ENCODE measurements around the gene PPP1R12B. TPM values are rescaled to one million over a fixed set of nuclear protein-coding genes. Genes with fewer than 3 reads are reported as not detected.

Gene PPP1R12B
- total RNA-seq, 2 experiments from 2014 or later, result 19.1 to 23.5 TPM

DNA sequence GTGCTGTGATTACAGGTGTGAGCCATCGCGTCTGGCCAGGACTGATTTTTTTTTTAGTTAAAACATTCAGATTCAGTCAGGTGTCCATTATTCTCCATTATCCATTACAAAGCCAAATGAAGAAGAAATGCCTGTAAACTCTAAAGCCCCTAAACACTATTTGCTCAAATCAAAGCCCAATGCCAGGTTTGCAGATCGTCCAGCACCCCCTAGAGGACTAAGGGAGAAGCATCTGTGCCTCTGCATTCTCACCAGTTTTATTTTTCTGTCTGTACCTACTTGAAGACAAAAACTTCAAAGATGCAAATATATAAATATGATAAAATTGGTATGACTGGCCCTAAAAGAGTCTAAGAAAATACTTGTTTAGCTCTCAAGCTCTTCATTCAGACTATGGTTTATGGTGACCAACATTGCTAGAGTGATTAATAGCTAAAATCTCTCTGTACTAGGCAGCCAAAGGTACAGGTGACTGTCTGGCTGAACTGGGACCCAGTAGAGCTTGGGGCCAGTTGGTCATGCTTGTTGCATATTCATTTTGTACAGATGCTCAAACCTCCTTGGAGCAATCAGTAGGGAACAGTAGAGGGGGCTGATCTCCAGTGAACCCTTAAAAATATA lies 223.3 kb downstream of the PPP1R12B start:
- Histone ChIP-seq H4K20me1 (ENCODE audit: insufficient read depth, low read length) (no peaks in the 10 kb centered on the region), H3K27ac (ENCODE audit: low read depth, low read length, poor library complexity, severe bottlenecking) (no peak overlapping the region), H3K9me3 (ENCODE audit: low read length) (no peaks in the 10 kb centered on the region), H3K4me2 (ENCODE audit: low read length) (no peak overlapping the region), H3K4me1 (ENCODE audit: insufficient read depth, low read length, poor library complexity, severe bottlenecking) (no peaks in the 10 kb centered on the region), H3K79me2 (ENCODE audit: insufficient read depth, low read depth, low read length) (no peaks in the 10 kb centered on the region), H3K9me2 (ENCODE audit: insufficient read depth, low read length) (no peaks in the 10 kb centered on the region), H3K4me3 (ENCODE audit: low read depth, low read length, poor library complexity, severe bottlenecking) (no peak overlapping the region), H2AFZ (ENCODE audit: low read length) (no peak overlapping the region), H3K36me3 (ENCODE audit: insufficient read depth, low read length) (no peaks in the 10 kb centered on the region)
- ChIA-PET CTCF (ENCODE audit: unreplicated experiment) (interaction anchor here (0.6 kb wide), 1 partner anchor 393 kb away, joined by 3 read pairs; no protein-coding TSS in a partner anchor), POLR2A (interaction anchor here (0.6 kb wide), 2 partner anchors 177 to 206 kb away, joined by 4 to 5 read pairs; no protein-coding TSS in a partner anchor)
- peak; percentile 59 for DNase-seq (ENCODE audit: low spot score)
- no TSS peak for BruUV-seq (replicated peaks)
- intact Hi-C loops (cut with micrococcal nuclease; ENCODE audit: unreplicated experiment), result loop anchor here (1.0 to 5.0 kb wide), 3 partner anchors 71 to 229 kb away; no protein-coding TSS in a partner anchor
- TF ChIP-seq EZH2phosphoT487 (IDR thresholded peaks at IDR 0.05; ENCODE audit: borderline replicate concordance, low read depth, low read length), result no peak
- TF ChIP-seq, protein P1, sequence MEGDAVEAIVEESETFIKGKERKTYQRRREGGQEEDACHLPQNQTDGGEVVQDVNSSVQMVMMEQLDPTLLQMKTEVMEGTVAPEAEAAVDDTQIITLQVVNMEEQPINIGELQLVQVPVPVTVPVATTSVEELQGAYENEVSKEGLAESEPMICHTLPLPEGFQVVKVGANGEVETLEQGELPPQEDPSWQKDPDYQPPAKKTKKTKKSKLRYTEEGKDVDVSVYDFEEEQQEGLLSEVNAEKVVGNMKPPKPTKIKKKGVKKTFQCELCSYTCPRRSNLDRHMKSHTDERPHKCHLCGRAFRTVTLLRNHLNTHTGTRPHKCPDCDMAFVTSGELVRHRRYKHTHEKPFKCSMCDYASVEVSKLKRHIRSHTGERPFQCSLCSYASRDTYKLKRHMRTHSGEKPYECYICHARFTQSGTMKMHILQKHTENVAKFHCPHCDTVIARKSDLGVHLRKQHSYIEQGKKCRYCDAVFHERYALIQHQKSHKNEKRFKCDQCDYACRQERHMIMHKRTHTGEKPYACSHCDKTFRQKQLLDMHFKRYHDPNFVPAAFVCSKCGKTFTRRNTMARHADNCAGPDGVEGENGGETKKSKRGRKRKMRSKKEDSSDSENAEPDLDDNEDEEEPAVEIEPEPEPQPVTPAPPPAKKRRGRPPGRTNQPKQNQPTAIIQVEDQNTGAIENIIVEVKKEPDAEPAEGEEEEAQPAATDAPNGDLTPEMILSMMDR (conservative IDR thresholded peaks at IDR 0.05; ENCODE audit: low read length), result peak; percentile 95

DNA sequence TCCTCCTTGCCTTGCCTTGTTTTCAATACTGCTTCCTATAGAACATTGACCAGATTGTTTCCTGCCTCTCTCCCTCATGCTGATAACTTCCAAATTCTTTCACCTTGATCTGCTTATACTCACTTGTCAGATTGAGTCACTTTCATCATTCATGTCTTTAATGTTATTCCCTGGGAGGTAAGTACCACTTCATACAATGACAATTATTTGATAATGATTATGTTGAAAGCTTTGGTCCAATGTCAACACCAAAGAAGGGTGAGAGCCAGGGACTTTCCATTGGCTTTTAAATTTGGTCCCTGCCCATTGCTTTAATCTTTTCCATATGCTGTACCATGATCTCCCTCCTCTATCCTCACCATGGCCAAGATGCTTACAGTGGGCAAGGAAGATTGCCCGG lies 224.4 kb downstream of the PPP1R12B start:
- no peak for TF ChIP-seq EZH2phosphoT487 (IDR thresholded peaks at IDR 0.05; ENCODE audit: borderline replicate concordance, low read depth, low read length)
- TF ChIP-seq, protein P1 (conservative IDR thresholded peaks at IDR 0.05; ENCODE audit: low read length), result no peak
- ChIA-PET CTCF (ENCODE audit: unreplicated experiment) (no interaction called here), POLR2A (interaction anchor here (1.2 kb wide), 1 partner anchor 11 kb away, joined by 10 read pairs; no protein-coding TSS in a partner anchor)
- H4K20me1 ChIP-seq (ENCODE audit: insufficient read depth, low read length), result no peaks in the 10 kb centered on the region
- no peaks in the 10 kb centered on the region for H3K9me3 ChIP-seq (ENCODE audit: low read length)
- intact Hi-C loops (cut with micrococcal nuclease; ENCODE audit: unreplicated experiment), result loop anchor here (5.0 kb wide), 1 partner anchor 111 kb away; no protein-coding TSS in a partner anchor
- H3K36me3 ChIP-seq (ENCODE audit: insufficient read depth, low read length), result no peaks in the 10 kb centered on the region
- H3K9me2 ChIP-seq (ENCODE audit: insufficient read depth, low read length), result no peaks in the 10 kb centered on the region
- H2AFZ ChIP-seq (ENCODE audit: low read length), result no peak overlapping the region
- H3K79me2 ChIP-seq (ENCODE audit: insufficient read depth, low read depth, low read length), result no peaks in the 10 kb centered on the region
- H3K4me1 ChIP-seq (ENCODE audit: insufficient read depth, low read length, poor library complexity, severe bottlenecking), result no peaks in the 10 kb centered on the region
- no peak overlapping the region for H3K4me2 ChIP-seq (ENCODE audit: low read length)
- BruUV-seq (replicated peaks), result no TSS peak
- H3K4me3 ChIP-seq (ENCODE audit: low read depth, low read length, poor library complexity, severe bottlenecking), result no peak overlapping the region
- no peak overlapping the region for H3K27ac ChIP-seq (ENCODE audit: low read depth, low read length, poor library complexity, severe bottlenecking)
- no peak for DNase-seq (ENCODE audit: low spot score)

All from OCI-LY7 (cell line).